Effector CD4-positive, alpha-beta T cell (primary cell): ENCODE results near the gene FGGY.

Experiments used
- DNase-seq: peaks from one replicate; pipeline ENCODE4 v3.0.0-alpha.2; 2020

Gene FGGY

DNA sequence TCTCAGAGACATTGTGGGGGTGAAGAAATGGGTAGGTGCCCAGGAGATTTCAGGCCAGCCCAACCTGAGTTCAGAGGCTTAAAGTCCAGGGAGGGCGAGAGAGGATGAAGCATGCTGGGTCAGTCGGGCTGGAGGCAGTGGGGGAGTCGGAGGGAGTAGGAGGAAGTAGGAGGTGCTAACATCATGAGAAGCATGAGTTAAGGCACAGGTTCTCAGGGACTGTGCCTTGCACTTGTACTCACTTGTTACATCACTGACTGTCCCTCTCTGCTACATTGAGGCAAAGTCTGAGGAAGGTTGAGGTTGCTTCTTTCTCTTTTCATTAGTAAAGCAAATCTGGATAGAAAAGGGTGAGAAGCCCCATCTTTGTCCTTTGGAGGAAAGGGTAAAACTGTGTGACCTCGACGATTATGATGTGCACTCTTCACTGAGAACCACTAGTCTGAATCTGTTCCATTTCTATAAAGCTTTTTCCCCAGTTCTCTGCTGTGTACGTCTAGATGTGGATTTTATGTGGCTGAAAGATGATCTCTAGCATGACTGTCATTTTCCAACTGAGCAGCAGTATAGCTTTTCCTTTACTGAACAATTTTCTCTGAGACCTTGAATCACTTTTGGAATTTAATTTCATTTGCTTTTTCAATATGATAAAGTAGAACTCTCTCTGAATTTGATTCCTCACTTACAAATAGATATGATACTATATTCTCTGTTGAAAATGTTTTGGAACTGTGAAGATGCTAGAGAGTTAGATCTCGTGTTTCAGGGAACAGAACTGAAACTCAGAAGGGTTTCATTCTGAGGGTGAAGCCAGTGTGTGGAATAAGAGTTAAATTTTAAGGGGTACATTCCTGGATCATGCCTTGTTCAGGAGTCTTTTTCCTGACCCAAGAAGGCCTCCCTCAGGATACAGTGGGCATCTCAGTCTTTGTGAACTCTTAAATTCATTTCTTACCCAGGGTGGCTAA, 94.6 kb downstream of the FGGY start:
- DNase-seq = no peak

DNA sequence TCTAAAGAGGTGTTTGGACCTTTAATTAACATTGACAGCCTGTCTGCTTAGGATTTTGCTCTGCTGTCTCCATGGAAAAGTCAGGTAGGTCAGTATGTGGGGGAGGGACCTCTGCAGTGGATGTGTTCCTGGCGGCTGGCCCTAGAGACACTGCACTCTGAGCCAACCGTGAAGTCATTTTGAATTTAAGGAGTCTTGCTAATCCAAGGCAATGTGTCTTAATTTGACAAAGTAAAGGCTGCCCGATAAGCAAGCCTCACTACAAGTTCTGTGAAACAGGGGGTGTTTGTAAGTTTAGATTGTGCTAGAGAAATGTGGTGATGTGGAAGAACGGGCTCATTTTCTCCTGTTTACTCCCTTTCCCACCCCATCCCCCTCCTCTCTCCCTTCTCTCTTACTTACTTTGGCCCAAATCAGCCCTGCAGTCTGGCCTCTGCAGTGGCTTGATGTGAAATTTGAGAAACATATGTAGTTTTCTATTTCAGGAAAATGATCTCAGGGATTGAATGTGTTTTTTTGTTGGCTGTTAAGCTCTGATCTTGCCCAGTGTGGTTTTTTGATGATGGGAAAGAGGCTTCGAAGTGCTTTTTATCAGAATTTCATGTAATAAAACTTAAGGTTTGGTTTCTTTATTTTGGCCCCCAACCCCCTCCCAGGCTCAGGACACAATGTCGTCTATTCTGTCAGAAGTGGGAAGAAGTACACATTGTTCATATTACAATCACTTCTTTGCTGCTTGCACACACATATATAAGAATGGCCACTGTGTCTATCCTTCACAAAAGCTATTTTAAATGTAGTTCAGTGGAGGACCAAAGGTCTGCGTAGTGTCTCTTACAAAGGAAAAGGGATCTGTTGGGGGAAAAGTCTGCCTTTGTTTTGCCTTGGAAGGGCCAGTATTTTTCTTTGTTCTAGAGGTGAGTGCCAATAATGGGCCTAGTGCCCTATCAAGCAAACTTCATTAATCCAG, 96.6 kb downstream of the FGGY start:
- no peak for DNase-seq

DNA sequence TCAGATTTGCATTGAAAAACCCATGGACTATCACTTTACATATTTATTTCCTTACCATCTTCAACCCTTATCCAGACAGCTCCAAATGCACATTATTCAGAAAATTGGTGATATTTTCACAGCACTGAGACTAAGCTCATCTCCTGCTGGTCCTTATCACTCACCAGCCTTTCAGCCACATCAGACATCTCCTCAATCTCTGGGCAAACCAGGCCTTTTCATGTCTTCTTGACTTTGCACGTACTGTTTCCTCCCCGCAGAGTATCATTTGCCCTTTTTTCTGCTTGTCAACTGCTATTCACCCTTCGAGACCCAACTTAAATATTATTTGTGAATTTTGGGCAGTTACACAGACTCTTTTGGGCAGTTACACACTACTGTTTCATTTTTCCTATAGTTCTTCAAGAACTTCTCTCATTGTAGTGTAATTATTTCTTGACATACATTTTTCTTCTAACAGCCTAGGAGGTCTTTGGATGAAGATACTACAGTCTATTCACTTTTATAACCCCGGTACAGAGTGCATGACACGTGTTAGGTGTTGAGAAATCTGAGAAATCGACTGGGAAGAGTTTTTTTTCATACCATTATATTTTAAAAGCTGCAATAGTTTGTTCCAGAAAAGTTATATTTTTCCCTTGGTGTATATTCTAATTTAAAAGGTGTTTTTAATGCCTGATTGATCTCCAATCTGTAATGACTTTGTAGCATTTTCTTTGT, 98.0 kb downstream of the FGGY start:
- no peak for DNase-seq

DNA sequence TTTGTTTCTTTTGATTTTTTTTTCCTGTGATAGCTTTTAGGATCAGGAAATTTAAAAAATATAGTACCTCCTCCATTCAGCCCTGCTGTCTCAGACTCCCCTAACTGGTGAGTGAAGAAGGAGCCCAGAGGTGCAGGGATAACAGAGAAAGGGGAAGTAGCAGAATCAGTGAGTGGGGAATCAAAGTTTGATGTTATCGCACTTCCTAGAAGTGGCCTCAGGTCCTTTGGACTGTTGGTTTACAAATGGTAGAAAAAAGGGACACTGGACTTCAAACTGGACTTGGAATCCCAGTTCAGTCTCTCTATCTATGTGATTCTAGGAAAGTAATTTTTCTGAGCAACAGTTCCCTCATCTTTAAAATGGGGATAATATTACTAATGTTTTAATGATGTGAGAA, 99.5 kb downstream of the FGGY start:
- DNase-seq = no peak

DNA sequence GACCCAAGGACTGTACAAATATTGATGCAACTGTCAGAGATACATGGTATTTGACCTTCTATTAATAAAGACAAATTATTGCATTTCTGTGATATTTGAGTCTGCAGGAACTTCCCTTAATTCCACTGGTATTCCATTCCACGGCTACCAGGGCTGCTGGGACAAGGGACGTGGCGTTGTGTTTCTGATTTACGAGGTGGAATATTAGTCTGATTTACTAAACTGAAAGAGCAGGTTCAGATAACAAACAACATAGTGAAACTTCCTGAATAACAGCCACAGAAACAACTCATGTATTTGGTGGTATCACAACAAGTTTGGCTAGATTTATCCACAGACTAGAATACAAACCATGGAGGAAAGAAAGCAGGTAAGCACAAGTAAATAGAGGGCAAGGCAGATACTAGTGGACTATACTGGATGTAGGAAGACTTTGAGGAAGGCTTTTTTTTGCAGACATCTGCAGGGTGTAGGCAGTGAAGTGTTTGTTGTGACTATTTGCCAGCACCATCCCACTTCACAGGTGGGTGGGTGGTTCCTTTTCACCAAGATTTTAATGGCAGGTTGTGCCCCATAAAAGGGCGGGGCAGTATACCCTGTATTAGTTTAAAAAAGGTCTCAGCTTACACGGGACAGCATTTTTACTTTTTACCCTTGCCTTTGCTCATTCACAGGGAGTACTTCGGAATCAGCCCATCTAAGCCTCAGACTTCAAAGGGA, 100.4 kb downstream of the FGGY start:
- no peak for DNase-seq

DNA sequence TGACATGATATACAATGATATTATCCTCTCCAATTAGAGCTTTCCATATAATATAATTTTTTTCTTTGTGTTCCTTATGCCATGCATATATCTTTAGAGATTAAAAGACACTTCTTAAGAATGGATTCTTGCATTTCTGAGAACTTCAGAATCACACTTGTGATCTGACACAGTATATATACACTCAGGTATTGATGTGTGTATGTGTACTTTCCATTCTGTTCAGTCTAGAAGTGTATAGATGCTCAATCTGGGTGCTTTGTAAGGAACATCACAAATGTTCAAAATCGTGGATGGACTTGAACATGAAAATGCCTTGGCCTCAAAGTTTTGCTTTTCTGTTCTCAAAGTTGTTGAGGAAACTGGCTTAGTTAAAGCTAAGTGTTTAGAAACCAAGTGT, 102.7 kb downstream of the FGGY start:
- DNase-seq = no peak

DNA sequence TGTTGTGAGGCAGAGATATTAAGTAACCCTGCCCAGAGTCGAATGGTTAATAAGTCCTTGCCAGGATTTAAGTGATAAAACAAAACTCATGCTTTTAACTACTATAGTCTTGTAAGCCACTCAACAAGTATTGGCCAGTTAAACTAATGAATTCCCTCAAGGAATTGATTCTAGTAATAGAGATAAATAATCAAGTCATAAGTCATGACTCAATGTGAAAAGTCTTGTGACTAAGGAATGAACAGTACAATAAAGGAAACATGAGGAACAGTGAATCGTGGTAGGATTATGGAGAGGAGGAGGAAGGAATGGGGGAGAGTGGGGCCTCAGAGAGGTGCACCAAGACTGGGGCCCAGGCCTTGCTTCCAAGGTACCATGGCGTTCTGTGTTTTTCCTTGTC, 104.7 kb downstream of the FGGY start:
- no peak for DNase-seq

DNA sequence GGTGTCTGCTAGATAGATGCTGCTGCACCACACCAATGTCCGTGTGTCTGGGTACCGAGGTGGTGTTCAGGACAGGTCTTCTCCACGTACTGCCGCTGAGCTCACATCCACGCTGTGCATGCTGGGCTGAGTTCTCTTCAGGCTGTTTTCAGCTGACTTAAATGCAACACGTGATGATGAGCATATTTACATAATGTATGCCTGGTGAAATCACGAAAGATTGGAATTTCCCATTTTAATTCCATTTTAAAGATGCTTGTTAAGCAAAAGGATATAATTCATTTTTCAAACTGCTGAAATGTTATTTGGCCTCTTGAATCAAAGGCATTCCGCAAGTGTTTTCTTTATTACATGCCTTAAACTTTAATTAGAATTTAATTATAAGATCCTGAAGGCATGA, 107.9 kb downstream of the FGGY start:
- no peak for DNase-seq

DNA sequence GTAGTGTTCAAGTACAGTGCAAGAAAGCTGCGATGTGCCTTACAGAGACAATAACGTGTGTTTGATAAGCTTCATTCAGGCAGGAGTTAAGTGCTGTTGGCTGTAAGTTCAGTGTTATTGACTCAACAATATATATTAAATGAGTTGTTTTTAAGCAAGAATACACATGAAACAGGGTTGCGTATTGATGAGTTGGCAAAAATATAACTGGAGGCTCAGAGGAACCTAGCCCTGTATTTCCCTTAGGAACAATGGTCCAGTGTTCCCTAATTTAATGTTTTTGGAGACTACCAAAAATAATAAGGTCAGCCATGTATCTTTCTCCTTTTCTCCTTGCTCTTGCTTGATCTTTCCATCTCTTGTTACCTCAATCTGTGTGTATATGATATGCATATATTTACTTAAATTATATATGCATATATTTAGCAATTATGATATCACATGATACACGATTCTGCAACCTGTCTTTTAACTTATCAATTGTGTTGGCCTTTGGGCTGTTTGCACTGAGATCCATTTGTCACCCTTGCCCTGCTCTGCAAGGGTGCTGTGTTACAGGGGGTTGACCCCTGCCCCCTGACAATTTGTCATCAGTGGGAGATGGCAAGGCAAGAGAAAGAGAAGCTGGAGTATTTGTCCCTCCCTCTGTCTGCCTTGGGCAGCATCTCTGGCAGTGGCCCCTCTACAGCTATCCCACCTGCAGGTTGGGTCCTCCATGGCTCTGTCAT, 109.7 kb downstream of the FGGY start:
- DNase-seq = no peak

DNA sequence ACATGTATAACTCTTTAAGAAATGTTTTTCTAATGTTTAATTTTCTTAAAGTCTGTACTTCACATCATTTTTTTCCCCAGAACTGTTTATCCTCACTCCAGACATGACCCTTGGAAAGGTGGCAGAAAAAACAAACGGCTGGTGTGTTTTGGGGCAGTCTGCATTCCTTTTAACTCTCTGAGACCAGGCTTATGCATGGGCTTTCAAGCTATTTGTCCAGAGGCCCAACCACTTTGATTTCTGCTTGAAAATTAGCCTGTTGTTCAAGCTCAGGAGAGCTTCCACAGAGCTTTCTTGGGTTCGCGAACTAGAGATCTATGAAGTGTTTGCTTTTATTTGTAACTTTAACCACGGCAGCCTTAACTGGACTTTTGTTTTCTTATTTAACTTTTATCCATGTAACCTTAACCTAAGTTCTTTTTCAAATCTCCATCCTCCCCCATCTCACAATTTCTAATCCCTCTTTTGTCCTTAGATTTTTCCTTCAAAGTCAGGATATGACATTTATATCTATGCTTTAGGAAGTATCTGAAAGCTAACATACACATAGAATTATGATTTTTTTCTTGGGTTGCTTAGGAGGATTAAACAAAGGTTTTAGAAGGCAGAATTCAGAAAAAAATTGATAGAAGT, 111.8 kb downstream of the FGGY start:
- DNase-seq = no peak

DNA sequence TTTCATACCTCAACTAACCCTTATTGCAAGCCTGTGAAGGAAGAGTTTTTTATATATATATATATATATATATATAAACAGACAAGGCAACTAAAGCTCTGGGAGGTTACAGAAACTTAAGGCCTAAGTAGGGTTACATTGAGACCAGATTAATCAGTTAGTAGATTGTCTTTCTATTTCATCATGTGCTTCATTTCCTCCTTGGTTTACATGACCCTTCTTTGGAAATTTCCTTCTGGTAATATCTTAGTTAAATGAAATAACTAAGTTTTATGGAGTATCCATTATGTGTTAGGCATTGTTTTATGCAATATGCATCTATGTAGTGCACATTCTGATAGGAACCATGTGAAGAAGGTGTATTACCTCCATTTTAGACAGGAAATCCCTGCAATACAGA, 112.7 kb downstream of the FGGY start:
- DNase-seq = no peak

DNA sequence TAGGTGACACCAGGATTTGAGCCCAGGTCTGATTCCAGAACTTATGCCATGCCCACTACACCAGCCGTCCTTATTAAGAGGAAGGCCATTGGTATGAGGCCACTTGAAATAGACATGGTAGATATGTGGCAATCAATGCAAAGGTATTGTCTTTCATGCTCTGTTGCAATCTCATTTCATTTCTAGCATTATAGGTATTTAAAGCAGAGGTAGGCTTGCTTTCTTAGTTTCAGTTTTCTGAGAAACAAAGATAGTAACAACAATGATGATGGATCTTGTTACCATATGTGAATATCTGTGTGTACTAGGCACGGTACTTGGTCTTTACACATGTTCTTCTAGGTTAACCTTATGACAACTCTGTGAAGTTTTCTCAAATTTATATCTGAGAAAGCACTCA, 113.1 kb downstream of the FGGY start:
- no peak for DNase-seq

DNA sequence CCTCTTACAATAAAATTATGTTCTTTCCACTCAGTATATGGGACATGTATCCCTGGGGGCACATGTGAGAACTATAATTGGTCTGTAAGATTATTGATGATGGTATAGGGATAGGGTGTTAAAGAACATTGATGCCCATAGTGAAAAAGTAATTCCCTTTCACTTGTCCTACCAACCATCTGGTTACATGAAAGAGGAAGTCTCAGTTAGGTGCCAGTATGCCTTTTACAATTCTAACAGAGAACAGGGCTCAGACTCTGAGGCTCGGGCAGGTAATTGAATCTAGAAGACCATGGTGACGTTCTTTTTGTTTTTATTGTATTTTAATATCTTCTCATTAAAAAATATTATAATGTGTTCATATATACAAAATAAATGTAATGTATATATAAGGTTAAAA, 113.6 kb downstream of the FGGY start:
- DNase-seq = no peak

DNA sequence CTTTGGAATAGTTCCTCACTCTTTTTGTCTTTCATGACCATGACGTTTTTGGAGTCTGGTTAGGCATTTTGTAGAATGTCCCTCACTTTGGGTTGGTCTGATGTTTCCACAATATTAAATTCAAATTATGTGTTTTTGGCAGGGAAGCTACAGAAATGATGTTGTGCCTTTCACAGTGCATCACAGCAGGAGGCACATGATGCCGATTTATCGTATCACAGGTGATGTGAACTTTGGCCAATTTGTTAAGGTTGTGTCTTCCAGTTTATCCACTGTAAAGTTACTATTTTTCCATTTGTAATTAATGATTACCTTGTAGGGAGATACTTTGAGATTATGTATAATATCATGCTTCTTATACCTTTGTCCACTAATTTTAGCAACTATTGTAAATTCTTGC, 114.3 kb downstream of the FGGY start:
- DNase-seq = no peak

DNA sequence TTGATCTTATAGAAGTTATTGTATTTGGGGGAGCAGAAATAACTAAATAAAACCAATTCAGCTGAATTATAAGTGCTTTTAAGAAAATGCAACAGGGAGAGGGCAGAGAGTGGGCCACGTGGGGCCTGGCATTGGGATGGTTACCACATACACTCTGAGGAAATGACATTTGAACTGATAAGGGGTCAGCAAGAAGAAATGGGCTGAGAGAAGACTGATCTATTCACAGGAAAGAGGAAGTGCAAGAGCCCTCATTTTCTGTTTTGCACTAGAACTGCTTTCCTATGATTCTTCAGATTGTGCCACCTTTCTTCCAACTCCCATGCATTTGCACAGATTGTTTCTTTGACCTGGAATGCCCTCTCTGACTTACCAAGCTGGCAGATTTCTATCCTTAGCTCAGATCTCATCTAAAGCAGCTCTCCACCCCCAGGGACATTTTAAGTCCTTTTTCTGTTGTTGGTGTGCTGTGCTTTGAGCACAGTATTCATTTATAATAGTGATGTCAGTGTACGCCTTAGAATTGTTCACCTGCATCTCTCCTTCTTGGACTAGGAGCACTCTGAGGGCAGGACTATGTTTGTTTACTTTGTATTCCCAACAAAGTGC, 115.9 kb downstream of the FGGY start:
- DNase-seq = no peak

DNA sequence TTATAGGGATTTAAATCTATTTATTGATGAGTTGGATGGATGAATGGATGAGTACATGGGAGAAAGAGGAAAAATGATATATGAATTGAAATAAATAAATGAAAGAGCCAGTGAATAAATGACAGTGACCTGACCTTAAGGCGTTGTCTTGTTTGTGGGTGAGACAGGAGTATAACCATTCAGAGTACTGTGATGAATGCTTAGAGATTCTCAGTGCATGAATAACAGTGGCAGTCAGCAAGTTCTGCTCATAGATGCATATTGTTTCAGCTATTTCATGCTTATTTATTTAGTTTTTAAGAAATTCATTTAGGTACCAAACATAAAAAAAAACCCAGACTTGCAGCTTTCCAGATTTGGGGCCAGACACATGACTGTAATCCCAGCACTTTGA, 116.4 kb downstream of the FGGY start:
- DNase-seq = no peak

DNA sequence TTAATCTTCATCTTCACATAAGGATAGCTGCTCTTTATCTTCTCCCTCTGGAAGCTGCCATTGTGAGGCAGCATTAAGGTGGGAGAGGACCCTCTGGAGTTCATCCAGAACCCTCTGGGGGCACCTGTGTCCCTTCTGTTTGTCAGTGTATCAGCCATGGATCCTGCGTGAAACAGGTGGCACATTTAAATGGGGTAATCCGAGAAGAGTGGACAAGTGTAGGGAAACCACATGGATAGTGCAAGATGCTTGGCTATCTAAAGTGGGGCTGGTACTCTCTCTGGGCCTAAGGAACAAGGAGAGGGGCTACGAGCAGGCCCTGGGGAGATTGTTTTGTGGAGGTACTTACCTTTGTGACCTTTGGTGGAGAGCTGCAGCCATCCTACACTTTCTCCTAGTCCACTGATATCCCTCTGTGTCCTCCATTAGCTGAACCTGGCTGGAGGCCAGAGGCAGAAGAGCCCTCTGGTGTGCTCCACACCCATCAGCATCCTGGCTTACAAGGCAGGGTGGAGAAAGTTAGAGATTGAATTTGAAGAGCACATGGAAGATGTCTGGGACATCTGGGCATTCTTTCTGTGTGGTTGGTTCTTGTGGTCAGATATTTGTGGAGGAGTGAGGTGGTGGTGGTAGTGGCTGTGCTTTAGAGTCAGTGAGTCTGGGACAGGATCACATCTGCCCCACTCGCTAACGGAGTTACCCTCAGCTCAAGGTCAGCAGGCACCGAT, 117.7 kb downstream of the FGGY start:
- no peak for DNase-seq

DNA sequence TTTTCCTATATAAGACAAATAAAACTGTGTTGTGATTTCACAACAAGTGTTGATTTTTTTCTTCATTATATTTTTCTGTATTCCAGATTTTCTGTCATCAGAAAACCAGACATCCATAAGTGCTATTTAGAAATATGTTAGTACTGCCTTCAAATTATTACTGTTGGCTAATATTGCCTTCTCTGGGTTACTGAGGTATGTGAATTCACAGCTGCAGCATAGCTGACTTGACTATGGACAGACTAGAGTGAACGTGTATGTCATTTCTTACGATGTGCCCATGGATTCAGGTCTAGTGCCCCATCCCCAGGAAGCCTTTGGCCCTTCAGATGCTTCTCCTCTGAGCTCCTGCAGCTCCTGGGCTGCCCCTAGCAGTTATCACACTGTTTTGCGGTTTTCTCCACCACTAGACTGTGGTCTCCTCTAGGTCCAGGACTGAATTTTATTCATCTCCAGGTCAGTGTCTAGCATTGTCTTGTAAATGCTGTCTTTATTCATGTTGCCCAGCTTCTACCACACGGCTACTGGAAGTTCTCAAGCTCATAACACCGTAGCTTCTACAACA, 118.5 kb downstream of the FGGY start:
- DNase-seq = no peak

DNA sequence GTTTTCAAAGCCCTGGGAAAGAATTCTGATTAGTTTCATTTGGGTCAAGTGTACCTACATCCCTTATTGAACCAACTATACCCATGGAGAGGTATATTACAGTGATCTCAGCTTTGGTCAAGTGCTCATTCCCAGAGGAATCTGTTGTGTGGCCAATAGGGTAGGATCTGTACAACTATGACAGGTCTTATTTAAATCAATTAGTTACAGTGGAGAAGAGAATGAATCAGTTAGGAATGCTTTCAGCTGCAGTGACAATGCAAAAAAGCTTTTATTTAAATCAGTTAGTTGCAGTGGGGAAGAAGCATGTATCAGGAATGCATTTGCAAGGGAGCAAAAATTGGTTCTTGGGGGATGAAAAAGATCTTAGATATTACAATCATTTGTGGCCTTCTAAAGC, 119.0 kb downstream of the FGGY start:
- no peak for DNase-seq

DNA sequence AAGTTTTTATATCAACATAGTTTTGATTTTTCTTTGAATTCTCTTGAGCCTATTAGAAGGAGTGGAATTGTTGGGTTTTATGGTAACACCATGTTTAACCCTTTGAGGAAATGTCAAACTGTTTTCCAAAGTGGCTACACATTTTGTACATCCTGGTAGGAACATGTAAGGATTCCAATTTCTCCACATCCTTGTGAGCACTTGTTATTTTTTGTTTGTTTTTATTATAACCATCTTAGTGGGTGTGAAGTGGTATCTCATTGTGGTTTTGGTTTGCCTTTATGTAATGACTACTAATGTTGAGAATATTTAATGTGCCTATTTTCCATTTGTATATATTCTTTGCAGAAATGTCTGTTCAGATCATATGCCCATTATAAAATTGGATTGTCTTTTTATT, 120.5 kb downstream of the FGGY start:
- DNase-seq = no peak
